CD14-positive monocyte (primary cell): Measurements from ENCODE around the gene EIF5A2. TPM values are rescaled to one million over a fixed set of nuclear protein-coding genes. Genes with fewer than 3 reads are reported as not detected.

Experiments used
- DNase-seq, 3 donors: peaks; one replicate each; pipeline ENCODE4 v3.0.0-alpha.2; 2011 to 2022
- H2AFZ ChIP-seq: 2 replicates; pipeline ENCODE4 v1.6.0; 2012; ENCODE audit warnings: mild to moderate bottlenecking, low read depth, low read length, inconsistent platforms; ENCODE audit not compliant: insufficient read depth, poor library complexity, severe bottlenecking
- H3K27ac ChIP-seq, 2 donors: 1 replicate in 1 of 2; 2 replicates in 1 of 2; pipeline ENCODE4 v1.5.1; 2012 to 2013; ENCODE audit warnings: low read length in 2 of 2, control low read depth in 1 of 2, inconsistent platforms in 1 of 2, low read depth in 1 of 2, mild to moderate bottlenecking in 1 of 2
- H3K27me3 ChIP-seq, 2 donors: one replicate each; pipeline versions ENCODE4 v1.6.0 to v1.6.1; 2011 to 2013; ENCODE audit warnings: low read length in 2 of 2; ENCODE audit not compliant: control insufficient read depth in 2 of 2, insufficient read depth in 2 of 2
- H3K36me3 ChIP-seq, 2 donors: replicated peaks in 1 of 2; 1 replicate in 1 of 2; 2 replicates in 1 of 2; pipeline versions ENCODE4 v1.5.1 to v1.6.1; 2012 to 2013; ENCODE audit warnings: low read length in 2 of 2, control low read depth in 1 of 2, inconsistent platforms in 1 of 2, mild to moderate bottlenecking in 1 of 2; ENCODE audit not compliant: insufficient read depth in 2 of 2, control insufficient read depth in 1 of 2
- H3K4me1 ChIP-seq, 2 donors: 1 replicate in 1 of 2; 2 replicates in 1 of 2; pipeline versions ENCODE4 v1.5.1 to v1.6.1; 2012 to 2013; ENCODE audit warnings: low read length in 2 of 2, control low read depth in 1 of 2, inconsistent platforms in 1 of 2, mild to moderate bottlenecking in 1 of 2, moderate library complexity in 1 of 2; ENCODE audit not compliant: insufficient read depth in 2 of 2, control insufficient read depth in 1 of 2
- H3K4me2 ChIP-seq: replicated peaks from 2 replicates; pipeline ENCODE3; 2012; ENCODE audit warnings: low read length, moderate library complexity, mild to moderate bottlenecking; ENCODE audit not compliant: poor library complexity, severe bottlenecking; ENCODE audit errors: extremely low read depth
- H3K4me3 ChIP-seq, 3 experiments: fragments of 200-600 bp in 1 of 3; sonication (generic) in 1 of 3; replicated peaks in 1 of 3; 1 replicate in 2 of 3; 2 replicates in 1 of 3; pipeline ENCODE4 v1.5.1; 2011 to 2013; ENCODE audit warnings: low read length in 3 of 3, mild to moderate bottlenecking in 3 of 3, control low read depth in 2 of 3, low read depth in 2 of 3, inconsistent platforms in 1 of 3, moderate library complexity in 1 of 3
- H3K79me2 ChIP-seq: 2 replicates; pipeline ENCODE4 v1.6.0; 2012; ENCODE audit warnings: mild to moderate bottlenecking, control low read depth, inconsistent platforms, low read length, moderate library complexity; ENCODE audit not compliant: insufficient read depth
- H3K9ac ChIP-seq: 2 replicates; pipeline ENCODE4 v1.6.0; 2017; ENCODE audit warnings: low read length, mild to moderate bottlenecking; ENCODE audit not compliant: insufficient read depth, poor library complexity, severe bottlenecking
- H3K9me3 ChIP-seq, 2 donors: replicated peaks in 1 of 2; 1 replicate in 1 of 2; 2 replicates in 1 of 2; pipeline versions ENCODE4 v1.5.1 to v1.6.1; 2012 to 2013; ENCODE audit warnings: low read length in 2 of 2, control low read depth in 1 of 2; ENCODE audit not compliant: control insufficient read depth in 1 of 2, insufficient read depth in 1 of 2
- H4K20me1 ChIP-seq: 2 replicates; pipeline ENCODE4 v1.6.0; 2012; ENCODE audit warnings: mild to moderate bottlenecking, low read length, control low read depth, moderate library complexity; ENCODE audit not compliant: insufficient read depth
- H3K27ac Mint-ChIP-seq, 7 donors: one replicate each; pipeline ENCODE4 v1.8.0; 2020; ENCODE audit warnings: mild to moderate bottlenecking in 7 of 7, mixed read lengths in 7 of 7, moderate library complexity in 6 of 7, inconsistent platforms in 2 of 7
- H3K27me3 Mint-ChIP-seq, 3 donors: one replicate each; pipeline ENCODE4 v1.8.0; 2021 to 2022; ENCODE audit warnings: low read depth in 3 of 3, mild to moderate bottlenecking in 3 of 3, mixed read lengths in 3 of 3, moderate library complexity in 3 of 3, inconsistent platforms in 1 of 3
- H3K36me3 Mint-ChIP-seq, 2 donors: one replicate each; pipeline ENCODE4 v1.8.0; 2020; ENCODE audit warnings: mixed read lengths in 2 of 2, inconsistent platforms in 1 of 2, mild to moderate bottlenecking in 1 of 2
- H3K4me1 Mint-ChIP-seq: one replicate; pipeline ENCODE4 v1.8.0; 2020; ENCODE audit warnings: mild to moderate bottlenecking, mixed read lengths
- H3K4me3 Mint-ChIP-seq, 2 donors: one replicate each; pipeline ENCODE4 v1.8.0; 2020; ENCODE audit warnings: mild to moderate bottlenecking in 2 of 2, mixed read lengths in 2 of 2, moderate library complexity in 1 of 2
- H3K9me3 Mint-ChIP-seq, 7 donors: one replicate each; pipeline ENCODE4 v1.8.0; 2020 to 2022; ENCODE audit warnings: mixed read lengths in 7 of 7, mild to moderate bottlenecking in 6 of 7, moderate library complexity in 6 of 7, inconsistent platforms in 2 of 7
- WGBS: methylation state at CpG from one replicate; pipeline ENCODE4 v1.1.5; 2013; ENCODE audit warnings: missing lambda C conversion rate; ENCODE audit not compliant: insufficient coverage; 5-methylcytosine and 5-hydroxymethylcytosine counted together
- intact Hi-C, 2 donors: fragments of 100-400 bp; cut with micrococcal nuclease; formaldehyde crosslinking; loops; one replicate each; pipeline versions ENCODE4 v1.15.0 to v1.15.1; 2023
- polyA plus RNA-seq, 3 donors: library from polyadenylated mRNA; depleted of rRNA in 1 of 3; unstranded in 2 of 3; stranded (reverse) in 1 of 3; fragments of 300-500 nt in 2 of 3; fragments of >200 nt in 1 of 3; fragmentation: Illumina TruSeq in 2 of 3; gene quantifications; 1 replicate in 2 of 3; 2 replicates in 1 of 3; pipeline ENCODE4 v1.2.3, GENCODE V29; 2012 to 2021
- TF ChIP-seq, protein P1 (sequence below): fragments of 200-600 bp; IDR thresholded peaks from one replicate; pipeline ENCODE4 v1.8.0; 2022; ENCODE audit warnings: antibody characterized with exemption, mild to moderate bottlenecking

Gene EIF5A2
- polyA plus RNA-seq, 3 donors = 0.49 to 5.4 (median 1.4) TPM

DNA sequence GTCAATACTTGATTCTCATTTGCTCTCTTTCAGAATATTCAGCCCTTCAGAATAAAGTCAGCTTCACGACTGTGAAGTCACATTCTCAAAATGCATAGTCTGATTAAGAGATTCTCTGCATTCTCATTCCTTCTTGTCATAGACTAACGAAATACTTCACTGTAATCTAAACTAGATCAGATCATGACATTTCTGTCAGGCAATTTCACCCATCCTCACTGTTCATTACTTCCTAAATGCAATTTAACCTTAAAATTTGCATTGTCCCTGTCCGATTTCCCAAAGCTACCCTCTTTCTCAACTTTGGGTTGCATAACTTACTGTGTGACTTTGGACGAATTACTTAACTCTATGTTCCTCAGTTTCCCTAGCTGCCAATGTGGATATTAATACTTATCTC lies 44.6 kb downstream of the EIF5A2 start:
- Histone ChIP-seq H3K27me3 (no peaks in the 10 kb centered on the region), H4K20me1 (peaks cover 25% of the 10 kb centered on the region), H3K9ac (no peak overlapping the region), H3K27ac (peak overlapping the region in 1 of 2 donors; percentile 49), H3K79me2 (peaks cover 22% of the 10 kb centered on the region), H3K4me2 (no peak overlapping the region), H3K9me3 (no peaks in the 10 kb centered on the region), H3K4me3 (no peak overlapping the region), H3K4me1 (peaks cover 32 to 34% of the 10 kb centered on the region in 2 donors), H3K36me3 (peaks cover 13 to 27% of the 10 kb centered on the region in 2 donors), H2AFZ (no peak overlapping the region)
- TF ChIP-seq, protein P1, sequence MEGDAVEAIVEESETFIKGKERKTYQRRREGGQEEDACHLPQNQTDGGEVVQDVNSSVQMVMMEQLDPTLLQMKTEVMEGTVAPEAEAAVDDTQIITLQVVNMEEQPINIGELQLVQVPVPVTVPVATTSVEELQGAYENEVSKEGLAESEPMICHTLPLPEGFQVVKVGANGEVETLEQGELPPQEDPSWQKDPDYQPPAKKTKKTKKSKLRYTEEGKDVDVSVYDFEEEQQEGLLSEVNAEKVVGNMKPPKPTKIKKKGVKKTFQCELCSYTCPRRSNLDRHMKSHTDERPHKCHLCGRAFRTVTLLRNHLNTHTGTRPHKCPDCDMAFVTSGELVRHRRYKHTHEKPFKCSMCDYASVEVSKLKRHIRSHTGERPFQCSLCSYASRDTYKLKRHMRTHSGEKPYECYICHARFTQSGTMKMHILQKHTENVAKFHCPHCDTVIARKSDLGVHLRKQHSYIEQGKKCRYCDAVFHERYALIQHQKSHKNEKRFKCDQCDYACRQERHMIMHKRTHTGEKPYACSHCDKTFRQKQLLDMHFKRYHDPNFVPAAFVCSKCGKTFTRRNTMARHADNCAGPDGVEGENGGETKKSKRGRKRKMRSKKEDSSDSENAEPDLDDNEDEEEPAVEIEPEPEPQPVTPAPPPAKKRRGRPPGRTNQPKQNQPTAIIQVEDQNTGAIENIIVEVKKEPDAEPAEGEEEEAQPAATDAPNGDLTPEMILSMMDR = no peak
- intact Hi-C loops = no loop called here
- H3K4me3 Mint-ChIP-seq = no peak overlapping the region
- H3K27ac Mint-ChIP-seq = peak overlapping the region in 2 of 7 donors; percentile 35 to 41
- 14% methylated on average over 3 of the region's 4 CpGs for WGBS
- peaks cover 31% of the 10 kb centered on the region for H3K4me1 Mint-ChIP-seq
- peaks cover 18 to 26% of the 10 kb centered on the region in 2 donors for H3K36me3 Mint-ChIP-seq
- H3K27me3 Mint-ChIP-seq = no peaks in the 10 kb centered on the region
- no peaks in the 10 kb centered on the region for H3K9me3 Mint-ChIP-seq
- DNase-seq = peak in 1 of 3 donors; percentile 9

DNA sequence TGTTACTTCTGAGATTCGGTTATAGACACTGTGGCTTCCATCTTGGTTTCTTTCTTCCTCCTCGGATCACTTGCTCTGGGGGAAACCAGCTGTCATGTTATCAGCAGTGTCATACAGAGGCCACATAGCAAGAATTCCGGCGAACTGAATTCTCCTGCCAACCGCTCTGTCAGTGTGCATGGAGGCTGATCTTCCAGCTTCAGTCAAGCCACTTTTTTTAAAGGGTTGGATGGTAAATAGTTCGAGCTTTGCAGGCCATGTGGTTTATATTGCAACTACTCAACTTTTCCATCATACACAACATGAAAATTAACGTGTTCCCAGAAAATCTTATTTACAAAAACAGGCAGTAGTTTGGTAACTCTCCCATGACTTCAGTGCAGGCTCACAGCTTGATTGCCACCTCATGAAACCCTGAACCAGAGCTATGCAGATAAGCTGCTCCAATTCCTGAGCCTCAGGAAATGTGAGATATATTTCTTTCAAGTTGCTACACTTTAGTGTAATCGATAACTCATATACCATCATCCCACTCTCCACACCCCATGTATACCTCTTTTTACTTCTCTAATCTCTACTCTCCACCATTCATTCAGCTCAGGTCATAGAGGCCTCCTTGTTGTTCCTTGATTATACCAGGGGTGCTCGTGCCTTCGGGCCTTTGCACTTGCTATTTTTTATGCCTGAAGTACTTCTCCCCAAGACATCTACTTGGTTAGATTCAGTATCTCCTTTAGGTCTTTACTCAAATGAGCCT lies 45.6 kb downstream of the EIF5A2 start:
- H3K9me3 ChIP-seq = no peaks in the 10 kb centered on the region
- H3K27ac Mint-ChIP-seq = no peak overlapping the region
- H4K20me1 ChIP-seq = peaks cover 25% of the 10 kb centered on the region
- H3K27ac ChIP-seq = no peak overlapping the region
- peaks cover 13 to 27% of the 10 kb centered on the region in 2 donors for H3K36me3 ChIP-seq
- WGBS = 95% methylated on average over 5 of the region's 10 CpGs
- H3K4me2 ChIP-seq = no peak overlapping the region
- intact Hi-C loops = no loop called here
- H3K27me3 Mint-ChIP-seq = no peaks in the 10 kb centered on the region
- H3K4me3 Mint-ChIP-seq = no peak overlapping the region
- no peak overlapping the region for H3K9ac ChIP-seq
- peaks cover 22 to 24% of the 10 kb centered on the region in 2 donors for H3K4me1 ChIP-seq
- DNase-seq = no peak
- H3K79me2 ChIP-seq = peaks cover 12% of the 10 kb centered on the region
- H3K36me3 Mint-ChIP-seq = peaks cover 18 to 26% of the 10 kb centered on the region in 2 donors
- peaks cover 28% of the 10 kb centered on the region for H3K4me1 Mint-ChIP-seq
- H3K27me3 ChIP-seq = no peaks in the 10 kb centered on the region
- TF ChIP-seq, protein P1 = no peak
- peaks cover 0 to 2% (median 0%) of the 10 kb centered on the region in 7 donors for H3K9me3 Mint-ChIP-seq
- H2AFZ ChIP-seq = no peak overlapping the region
- H3K4me3 ChIP-seq = no peak overlapping the region
